ENCODE results near the gene PARD3B. TPM values are rescaled to one million over a fixed set of nuclear protein-coding genes. Genes with fewer than 3 reads are reported as not detected.

The PARD3B gene
- total and polyA plus RNA-seq, 2 of the 8 experiments (the other 6 are each of a cell fraction or from before 2014, with no cell fraction given) = 1.2 to 5.7 TPM

GRCh38 chr2:205582366-205582765 is 1037.1 kb downstream of the PARD3B start (continued):
- TF ChIP-seq, protein P1, sequence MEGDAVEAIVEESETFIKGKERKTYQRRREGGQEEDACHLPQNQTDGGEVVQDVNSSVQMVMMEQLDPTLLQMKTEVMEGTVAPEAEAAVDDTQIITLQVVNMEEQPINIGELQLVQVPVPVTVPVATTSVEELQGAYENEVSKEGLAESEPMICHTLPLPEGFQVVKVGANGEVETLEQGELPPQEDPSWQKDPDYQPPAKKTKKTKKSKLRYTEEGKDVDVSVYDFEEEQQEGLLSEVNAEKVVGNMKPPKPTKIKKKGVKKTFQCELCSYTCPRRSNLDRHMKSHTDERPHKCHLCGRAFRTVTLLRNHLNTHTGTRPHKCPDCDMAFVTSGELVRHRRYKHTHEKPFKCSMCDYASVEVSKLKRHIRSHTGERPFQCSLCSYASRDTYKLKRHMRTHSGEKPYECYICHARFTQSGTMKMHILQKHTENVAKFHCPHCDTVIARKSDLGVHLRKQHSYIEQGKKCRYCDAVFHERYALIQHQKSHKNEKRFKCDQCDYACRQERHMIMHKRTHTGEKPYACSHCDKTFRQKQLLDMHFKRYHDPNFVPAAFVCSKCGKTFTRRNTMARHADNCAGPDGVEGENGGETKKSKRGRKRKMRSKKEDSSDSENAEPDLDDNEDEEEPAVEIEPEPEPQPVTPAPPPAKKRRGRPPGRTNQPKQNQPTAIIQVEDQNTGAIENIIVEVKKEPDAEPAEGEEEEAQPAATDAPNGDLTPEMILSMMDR (IDR thresholded peaks at IDR 0.05; ENCODE audit: control extremely low read depth in 1 of 3, insufficient read depth in 1 of 3, low read depth in 1 of 3, low read length in 3 of 3) = no peak

All from H1 (cell line).